Mesenchymal stem cell (in vitro differentiated cells and primary cell): ENCODE measurements around the gene VEPH1.

Source experiments
- DNase-seq: peaks from one replicate; pipeline ENCODE4 v3.0.0-alpha.2; 2013
- H2AFZ ChIP-seq: one replicate; pipeline ENCODE4 v1.6.1; 2013; ENCODE audit warnings: low read depth, mild to moderate bottlenecking, control low read depth, inconsistent platforms, low read length, moderate library complexity
- H2AK5ac ChIP-seq: 2 replicates; pipeline ENCODE4 v1.6.1; 2013; ENCODE audit warnings: low read length, moderate library complexity, mild to moderate bottlenecking, inconsistent platforms; ENCODE audit not compliant: severe bottlenecking
- H2BK120ac ChIP-seq: one replicate; pipeline ENCODE4 v1.6.1; 2013; ENCODE audit warnings: low read depth, mild to moderate bottlenecking, inconsistent platforms, low read length, moderate library complexity
- H2BK12ac ChIP-seq, 2 experiments: one replicate each; pipeline ENCODE4 v1.6.1; 2013; ENCODE audit warnings: inconsistent platforms in 2 of 2, low read length in 2 of 2, mild to moderate bottlenecking in 2 of 2, moderate library complexity in 2 of 2, control low read depth in 1 of 2
- H2BK15ac ChIP-seq: one replicate; pipeline ENCODE4 v1.6.1; 2013; ENCODE audit warnings: mild to moderate bottlenecking, low read depth, inconsistent platforms; ENCODE audit not compliant: poor library complexity, severe bottlenecking
- H2BK5ac ChIP-seq: 2 replicates; pipeline ENCODE4 v1.6.1; 2013; ENCODE audit warnings: low read depth, mild to moderate bottlenecking, low read length, control low read depth, inconsistent platforms; ENCODE audit not compliant: poor library complexity, severe bottlenecking
- H3K14ac ChIP-seq, 2 experiments: one replicate each; pipeline ENCODE4 v1.6.1; 2013; ENCODE audit warnings: inconsistent platforms in 2 of 2, low read length in 2 of 2, control low read depth in 1 of 2, mild to moderate bottlenecking in 1 of 2, moderate library complexity in 1 of 2
- H3K18ac ChIP-seq, 2 experiments: one replicate each; pipeline ENCODE4 v1.6.1; 2013; ENCODE audit warnings: inconsistent platforms in 2 of 2, low read length in 2 of 2, control low read depth in 1 of 2, low read depth in 1 of 2, mild to moderate bottlenecking in 1 of 2
- H3K23ac ChIP-seq, 2 experiments: one replicate each; pipeline ENCODE4 v1.6.1; 2013; ENCODE audit warnings: inconsistent platforms in 2 of 2, low read length in 2 of 2, mild to moderate bottlenecking in 2 of 2, moderate library complexity in 2 of 2, control low read depth in 1 of 2
- H3K27ac ChIP-seq: 2 replicates; pipeline ENCODE4 v1.5.1; 2013; ENCODE audit warnings: mild to moderate bottlenecking, moderate library complexity, low read length, control low read depth, inconsistent platforms; ENCODE audit not compliant: poor library complexity, severe bottlenecking
- H3K27me3 ChIP-seq, 2 experiments: 2 replicates each; pipeline versions ENCODE4 v1.6.1 to v1.7.0; 2013; ENCODE audit warnings: low read length in 2 of 2, mild to moderate bottlenecking in 2 of 2, moderate library complexity in 2 of 2, control low read depth in 1 of 2, inconsistent platforms in 1 of 2; ENCODE audit not compliant: control insufficient read depth in 1 of 2, insufficient read depth in 1 of 2
- H3K36me3 ChIP-seq, 2 experiments: 2 replicates each; pipeline versions ENCODE4 v1.6.1 to v1.7.0; 2013; ENCODE audit warnings: low read length in 2 of 2, control low read depth in 1 of 2, inconsistent platforms in 1 of 2, low read depth in 1 of 2, mild to moderate bottlenecking in 1 of 2; ENCODE audit not compliant: insufficient read depth in 2 of 2, control insufficient read depth in 1 of 2
- H3K4ac ChIP-seq, 2 experiments: one replicate each; pipeline ENCODE4 v1.6.1; 2013; ENCODE audit warnings: inconsistent platforms in 2 of 2, low read length in 2 of 2, mild to moderate bottlenecking in 2 of 2, moderate library complexity in 2 of 2, control low read depth in 1 of 2, low read depth in 1 of 2
- H3K4me1 ChIP-seq: 2 replicates; pipeline ENCODE4 v1.6.1; 2013; ENCODE audit warnings: low read depth, low read length, control low read depth; ENCODE audit not compliant: control insufficient read depth, insufficient read depth
- H3K4me2 ChIP-seq: 2 replicates; pipeline ENCODE4 v1.6.1; 2013; ENCODE audit warnings: low read length, mild to moderate bottlenecking, inconsistent platforms; ENCODE audit not compliant: poor library complexity, severe bottlenecking
- H3K4me3 ChIP-seq, 2 experiments: 2 replicates each; pipeline versions ENCODE4 v1.5.1 to v1.7.0; 2013; ENCODE audit warnings: low read length in 2 of 2, mild to moderate bottlenecking in 2 of 2, control low read depth in 1 of 2, low read depth in 1 of 2; ENCODE audit not compliant: insufficient read depth in 1 of 2
- H3K79me1 ChIP-seq: replicated peaks from 2 replicates; pipeline ENCODE4 v1.6.1; 2013; ENCODE audit warnings: mild to moderate bottlenecking, control low read depth, low read length, inconsistent platforms; ENCODE audit not compliant: poor library complexity, severe bottlenecking
- H3K9ac ChIP-seq: 2 replicates; pipeline ENCODE4 v1.7.0; 2013; ENCODE audit warnings: mild to moderate bottlenecking, low read length, moderate library complexity
- H3K9me3 ChIP-seq: 2 replicates; pipeline ENCODE4 v1.7.0; 2013; ENCODE audit warnings: mild to moderate bottlenecking, low read length; ENCODE audit not compliant: control insufficient read depth
- H4K8ac ChIP-seq: one replicate; pipeline ENCODE4 v1.6.1; 2013; ENCODE audit warnings: inconsistent platforms, mild to moderate bottlenecking, low read length, moderate library complexity
- H4K91ac ChIP-seq: one replicate; pipeline ENCODE4 v1.6.1; 2013; ENCODE audit warnings: mild to moderate bottlenecking, low read length, inconsistent platforms
- WGBS: methylation state at CpG from one replicate; pipeline ENCODE4 v1.1.7; 2013; ENCODE audit warnings: mixed read lengths; 5-methylcytosine and 5-hydroxymethylcytosine counted together

VEPH1 gene

DNA sequence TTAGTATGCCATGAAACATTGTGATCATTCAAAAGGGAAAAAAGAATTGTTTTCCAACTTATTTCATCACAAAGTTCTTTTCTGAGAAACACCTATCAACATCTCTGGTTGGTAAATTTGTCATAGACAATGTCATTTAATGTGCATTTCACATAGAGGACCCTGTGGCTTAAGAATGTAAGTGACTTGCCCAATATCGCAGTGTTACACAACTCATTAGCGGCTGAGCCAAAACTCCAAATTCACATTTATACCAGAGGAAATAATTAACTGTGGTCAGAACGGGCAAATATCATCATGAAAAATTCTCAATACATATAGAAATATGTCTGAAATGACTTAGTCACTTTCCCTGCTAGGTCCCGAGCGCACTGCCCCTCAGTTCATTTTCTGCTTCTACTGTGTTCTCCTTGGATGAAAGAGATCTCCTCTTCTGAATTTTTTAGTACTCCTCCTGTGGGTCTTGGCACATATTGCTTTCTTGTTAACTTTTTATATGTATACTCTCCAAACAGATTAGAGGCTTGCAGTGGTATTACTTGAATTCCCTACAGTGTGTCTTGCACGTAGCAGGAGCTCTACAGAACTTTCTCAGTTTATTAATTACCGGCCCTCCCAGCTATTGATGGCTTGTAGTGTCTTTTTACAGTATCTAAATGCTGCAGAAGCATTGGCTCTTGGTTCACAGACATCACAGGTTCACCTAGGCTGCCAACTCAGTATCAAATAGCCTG, 33.5 kb downstream of the VEPH1 start:
- Histone ChIP-seq H3K9ac (no peak overlapping the region), H3K36me3 (no peaks in the 10 kb centered on the region), H4K91ac (no peak overlapping the region), H3K23ac (no peak overlapping the region), H2BK12ac (no peak overlapping the region), H2AFZ (no peak overlapping the region), H3K27ac (no peak overlapping the region), H3K9me3 (no peaks in the 10 kb centered on the region), H3K4me1 (peaks cover 4% of the 10 kb centered on the region), H2BK120ac (no peak overlapping the region), H2BK15ac (no peak overlapping the region), H4K8ac (no peak overlapping the region), H2AK5ac (no peak overlapping the region), H3K4ac (no peak overlapping the region), H3K79me1 (peaks cover 2% of the 10 kb centered on the region), H3K4me3 (no peak overlapping the region), H3K27me3 (no peaks in the 10 kb centered on the region), H3K18ac (no peak overlapping the region), H2BK5ac (no peak overlapping the region), H3K14ac (no peak overlapping the region), H3K4me2 (no peak overlapping the region)
- no peak for DNase-seq
- over 99% methylated on average over 6 of the region's 7 CpGs for WGBS

DNA sequence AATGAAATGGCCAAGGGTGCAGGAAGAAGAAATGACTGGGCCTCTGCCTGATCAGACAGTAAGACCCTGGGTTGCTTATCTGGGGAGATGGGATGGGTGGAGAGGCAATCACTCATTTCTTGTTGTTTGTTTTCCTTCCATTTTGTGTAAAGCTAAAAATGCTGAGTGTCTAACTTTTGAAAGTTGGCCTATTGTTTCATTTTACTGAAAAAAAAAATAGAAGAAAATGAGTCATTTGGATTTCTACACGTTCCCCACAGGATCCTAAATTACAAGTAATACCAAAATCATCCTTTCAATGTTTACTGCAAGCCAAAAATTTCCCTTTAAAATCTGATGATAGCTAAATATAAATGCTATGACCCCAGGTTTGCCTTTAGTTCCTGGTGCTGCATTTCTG, 36.0 kb downstream of the VEPH1 start:
- H2BK120ac ChIP-seq, result no peak overlapping the region
- H3K23ac ChIP-seq, result no peak overlapping the region
- no peak overlapping the region for H2BK12ac ChIP-seq
- H2BK5ac ChIP-seq, result no peak overlapping the region
- peak overlapping the region; percentile 42 for H2AK5ac ChIP-seq
- no peak overlapping the region for H3K4me3 ChIP-seq
- no peak overlapping the region for H2AFZ ChIP-seq
- no peak overlapping the region for H3K14ac ChIP-seq
- no peaks in the 10 kb centered on the region for H3K27me3 ChIP-seq
- H3K79me1 ChIP-seq, result peaks cover 5% of the 10 kb centered on the region
- peaks cover 7% of the 10 kb centered on the region for H3K4me1 ChIP-seq
- H3K27ac ChIP-seq, result no peak overlapping the region
- H4K8ac ChIP-seq, result no peak overlapping the region
- H3K9ac ChIP-seq, result peak overlapping the region; percentile 43
- no peak overlapping the region for H4K91ac ChIP-seq
- no peak overlapping the region for H3K4ac ChIP-seq
- no peak for DNase-seq
- no peaks in the 10 kb centered on the region for H3K36me3 ChIP-seq
- no peak overlapping the region for H3K18ac ChIP-seq
- H3K9me3 ChIP-seq, result no peaks in the 10 kb centered on the region
- no peak overlapping the region for H2BK15ac ChIP-seq
- WGBS, result 50% methylated on average over 1 of the region's 1 CpG
- H3K4me2 ChIP-seq, result no peak overlapping the region

DNA sequence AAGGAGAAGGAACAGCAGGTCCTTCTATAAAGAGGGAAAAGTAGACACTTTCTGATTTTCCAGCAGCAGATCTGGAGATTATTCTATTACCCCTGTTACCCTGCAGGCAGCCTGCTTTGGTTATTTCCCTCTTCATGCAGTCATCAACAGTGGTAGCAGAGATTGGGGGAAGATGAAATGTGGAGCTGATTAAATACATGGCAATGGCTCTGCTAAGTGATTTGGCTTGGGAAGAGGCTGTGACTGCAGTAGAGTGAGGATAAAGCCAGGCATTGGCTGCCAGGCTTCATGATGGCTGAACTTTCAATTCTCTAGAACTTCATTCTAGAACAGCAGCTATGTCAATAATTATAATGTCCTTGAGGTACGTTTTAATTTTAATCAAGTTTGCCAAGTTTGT, 37.5 kb downstream of the VEPH1 start:
- H4K91ac ChIP-seq, result no peak overlapping the region
- no peak overlapping the region for H3K27ac ChIP-seq
- peak overlapping the region; percentile 27 for H3K9ac ChIP-seq
- no peak overlapping the region for H2BK5ac ChIP-seq
- H3K36me3 ChIP-seq, result no peaks in the 10 kb centered on the region
- DNase-seq, result no peak
- H3K4me3 ChIP-seq, result no peak overlapping the region
- H3K4me2 ChIP-seq, result no peak overlapping the region
- no peak overlapping the region for H3K4ac ChIP-seq
- no peak overlapping the region for H4K8ac ChIP-seq
- H3K4me1 ChIP-seq, result peaks cover 8% of the 10 kb centered on the region
- peaks cover 4% of the 10 kb centered on the region for H3K79me1 ChIP-seq
- no peak overlapping the region for H3K14ac ChIP-seq
- no peaks in the 10 kb centered on the region for H3K9me3 ChIP-seq
- peak overlapping the region; percentile 49 for H2AK5ac ChIP-seq
- no peak overlapping the region for H2BK12ac ChIP-seq
- no peak overlapping the region for H2AFZ ChIP-seq
- no peak overlapping the region for H3K23ac ChIP-seq
- WGBS, result 100% methylated on average over 1 of the region's 1 CpG
- no peak overlapping the region for H2BK120ac ChIP-seq
- no peak overlapping the region for H3K18ac ChIP-seq
- H2BK15ac ChIP-seq, result no peak overlapping the region
- no peaks in the 10 kb centered on the region for H3K27me3 ChIP-seq

DNA sequence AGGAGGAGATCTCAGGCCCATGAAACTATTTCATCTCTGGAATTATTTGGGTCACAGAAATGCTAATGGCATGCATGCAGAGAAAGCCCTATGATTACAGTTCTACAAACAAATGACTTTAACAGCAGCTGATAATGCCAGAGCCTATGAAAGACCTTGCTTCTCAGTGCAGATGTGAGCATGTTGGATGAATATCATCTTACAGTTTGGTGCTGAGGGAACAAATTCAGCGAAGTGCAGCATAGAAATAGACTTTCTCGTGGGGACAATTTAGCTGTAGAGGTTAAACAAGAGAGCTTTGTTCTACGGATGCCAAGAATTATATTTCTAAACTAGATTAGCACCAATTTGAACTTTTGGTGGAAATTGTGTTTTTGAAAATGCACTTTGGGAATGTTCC, 38.9 kb downstream of the VEPH1 start:
- H2AFZ ChIP-seq, result no peak overlapping the region
- no peak overlapping the region for H3K18ac ChIP-seq
- H4K8ac ChIP-seq, result no peak overlapping the region
- 87% methylated on average over 2 of the region's 3 CpGs for WGBS
- H2BK12ac ChIP-seq, result no peak overlapping the region
- no peak overlapping the region for H3K4me3 ChIP-seq
- no peak overlapping the region for H3K4me2 ChIP-seq
- peak overlapping the region; percentile 22 for H2BK5ac ChIP-seq
- peak overlapping the region; percentile 31 for H2AK5ac ChIP-seq
- H3K4ac ChIP-seq, result no peak overlapping the region
- no peak overlapping the region for H3K23ac ChIP-seq
- H2BK120ac ChIP-seq, result no peak overlapping the region
- peaks cover 0 to 2% of the 10 kb centered on the region in 2 experiments for H3K36me3 ChIP-seq
- H3K4me1 ChIP-seq, result peaks cover 11% of the 10 kb centered on the region
- H3K9ac ChIP-seq, result no peak overlapping the region
- H3K9me3 ChIP-seq, result no peaks in the 10 kb centered on the region
- H4K91ac ChIP-seq, result no peak overlapping the region
- no peak overlapping the region for H3K14ac ChIP-seq
- peaks cover 3% of the 10 kb centered on the region for H3K79me1 ChIP-seq
- H3K27me3 ChIP-seq, result no peaks in the 10 kb centered on the region
- no peak overlapping the region for H2BK15ac ChIP-seq
- DNase-seq, result peak; percentile 20
- H3K27ac ChIP-seq, result peak overlapping the region; percentile 77
